LNCAP (cell line): Measurements from ENCODE around the gene MXRA5.

Experiments used
- CTCF ChIP-seq: fragments of 450-650 bp; IDR thresholded peaks from 2 replicates; pipeline ENCODE4 v1.5.1; 2017; ENCODE audit warnings: mild to moderate bottlenecking

Gene MXRA5

GRCh38 chrX:3346501-3347259, at the start of gene MXRA5:
Gene MXRA5, minus strand, starts transcription at chrX:3346652. Its CDS starts 2,819 bp downstream, at chrX:3343833.
- TF ChIP-seq CTCF = no peak

GRCh38 chrX:3393581-3394111, 47.2 kb upstream of the MXRA5 start:
- TF ChIP-seq CTCF = no peak

- TF ChIP-seq CTCF = no peak
Observed at GRCh38 chrX:3393178-3393577, 46.7 kb upstream of the MXRA5 start.

- TF ChIP-seq CTCF = no peak
Observed at GRCh38 chrX:3388457-3388856, 42.0 kb upstream of the MXRA5 start.

- no peak for TF ChIP-seq CTCF
Observed at GRCh38 chrX:3384327-3384726, 37.9 kb upstream of the MXRA5 start.

- no peak for TF ChIP-seq CTCF
Observed at GRCh38 chrX:3380603-3381002, 34.2 kb upstream of the MXRA5 start.

GRCh38 chrX:3379111-3379510, 32.7 kb upstream of the MXRA5 start:
- no peak for TF ChIP-seq CTCF
